ENCODE data around the gene ACSL1.
A peak's percentile ranks its signal among the peaks of the same experiment; 100 is the strongest.

ACSL1 gene

GRCh38 chr4:184815046-184815877, 10.5 kb downstream of the ACSL1 start:
- no peaks in the 10 kb centered on the region for H3K9me3 ChIP-seq (ENCODE audit: severe bottlenecking)
- H3K36me3 ChIP-seq: no peaks in the 10 kb centered on the region
- no peaks in the 10 kb centered on the region for H3K27me3 ChIP-seq (ENCODE audit: insufficient read depth, low read depth, severe bottlenecking)
- peak; percentile 84 for DNase-seq
- TF ChIP-seq, protein P1, sequence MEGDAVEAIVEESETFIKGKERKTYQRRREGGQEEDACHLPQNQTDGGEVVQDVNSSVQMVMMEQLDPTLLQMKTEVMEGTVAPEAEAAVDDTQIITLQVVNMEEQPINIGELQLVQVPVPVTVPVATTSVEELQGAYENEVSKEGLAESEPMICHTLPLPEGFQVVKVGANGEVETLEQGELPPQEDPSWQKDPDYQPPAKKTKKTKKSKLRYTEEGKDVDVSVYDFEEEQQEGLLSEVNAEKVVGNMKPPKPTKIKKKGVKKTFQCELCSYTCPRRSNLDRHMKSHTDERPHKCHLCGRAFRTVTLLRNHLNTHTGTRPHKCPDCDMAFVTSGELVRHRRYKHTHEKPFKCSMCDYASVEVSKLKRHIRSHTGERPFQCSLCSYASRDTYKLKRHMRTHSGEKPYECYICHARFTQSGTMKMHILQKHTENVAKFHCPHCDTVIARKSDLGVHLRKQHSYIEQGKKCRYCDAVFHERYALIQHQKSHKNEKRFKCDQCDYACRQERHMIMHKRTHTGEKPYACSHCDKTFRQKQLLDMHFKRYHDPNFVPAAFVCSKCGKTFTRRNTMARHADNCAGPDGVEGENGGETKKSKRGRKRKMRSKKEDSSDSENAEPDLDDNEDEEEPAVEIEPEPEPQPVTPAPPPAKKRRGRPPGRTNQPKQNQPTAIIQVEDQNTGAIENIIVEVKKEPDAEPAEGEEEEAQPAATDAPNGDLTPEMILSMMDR (IDR thresholded peaks at IDR 0.05; ENCODE audit: low read depth, low read length): no peak
- no peak overlapping the region for H3K4me3 ChIP-seq (ENCODE audit: low read depth, low read length)
- H3K27ac ChIP-seq: peak overlapping the region; percentile 43

DNA sequence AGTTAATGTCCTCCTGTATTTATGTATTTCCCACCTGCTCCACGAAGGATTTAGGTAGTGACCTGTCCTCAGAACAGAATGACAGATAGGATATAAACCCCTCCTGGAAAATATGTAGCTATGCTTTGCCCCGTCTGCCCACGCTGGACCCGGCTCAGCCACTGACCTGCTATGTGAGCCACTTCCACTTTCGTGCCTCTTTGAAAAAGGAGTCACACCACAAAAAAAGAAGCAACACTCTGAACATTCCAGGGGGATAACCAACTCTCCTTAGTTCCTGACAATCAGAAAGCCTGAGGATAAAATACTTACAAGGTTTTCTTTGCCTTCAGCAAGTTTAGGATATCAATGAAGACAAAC, 11.1 kb downstream of the ACSL1 start:
- Histone ChIP-seq H3K27ac (no peak overlapping the region), H3K4me3 (ENCODE audit: low read depth, low read length) (no peak overlapping the region), H3K27me3 (ENCODE audit: insufficient read depth, low read depth, severe bottlenecking) (no peaks in the 10 kb centered on the region), H3K9me3 (ENCODE audit: severe bottlenecking) (no peaks in the 10 kb centered on the region), H3K36me3 (no peaks in the 10 kb centered on the region)
- no peak for DNase-seq
- TF ChIP-seq, protein P1 (IDR thresholded peaks at IDR 0.05; ENCODE audit: low read depth, low read length): no peak

DNA sequence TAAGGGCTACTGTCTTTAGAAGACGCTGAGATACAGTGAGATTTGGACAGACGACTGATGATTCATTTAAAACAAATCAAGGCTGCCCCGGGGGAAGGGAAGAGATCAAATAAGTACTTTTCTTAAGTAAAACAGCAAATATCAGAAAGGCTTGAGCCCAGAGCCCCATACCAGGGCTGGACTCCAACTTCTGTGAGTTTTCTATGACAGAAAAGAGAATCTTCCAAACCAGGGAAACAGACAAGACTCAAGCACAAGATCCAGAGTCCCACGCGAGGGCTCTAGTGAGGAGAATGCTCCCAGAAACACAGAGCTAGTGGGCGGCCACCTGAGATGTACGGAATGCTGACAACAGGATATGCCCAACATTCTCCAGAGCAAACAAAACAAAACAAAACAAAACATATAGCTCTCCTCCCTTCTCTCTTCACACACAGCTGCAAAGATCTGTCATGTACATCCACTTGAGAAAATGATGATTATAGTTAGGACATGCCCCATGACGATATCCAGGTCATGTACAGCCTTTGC, 13.1 kb downstream of the ACSL1 start:
- DNase-seq: no peak
- Histone ChIP-seq H3K9me3 (ENCODE audit: severe bottlenecking) (no peaks in the 10 kb centered on the region), H3K27me3 (ENCODE audit: insufficient read depth, low read depth, severe bottlenecking) (no peaks in the 10 kb centered on the region), H3K27ac (no peak overlapping the region), H3K4me3 (ENCODE audit: low read depth, low read length) (no peak overlapping the region), H3K36me3 (no peaks in the 10 kb centered on the region)
- TF ChIP-seq, protein P1 (IDR thresholded peaks at IDR 0.05; ENCODE audit: low read depth, low read length): no peak

- no peak for DNase-seq
- no peak overlapping the region for H3K27ac ChIP-seq
Observed at GRCh38 chr4:184812199-184812542, 13.6 kb downstream of the ACSL1 start.

DNA sequence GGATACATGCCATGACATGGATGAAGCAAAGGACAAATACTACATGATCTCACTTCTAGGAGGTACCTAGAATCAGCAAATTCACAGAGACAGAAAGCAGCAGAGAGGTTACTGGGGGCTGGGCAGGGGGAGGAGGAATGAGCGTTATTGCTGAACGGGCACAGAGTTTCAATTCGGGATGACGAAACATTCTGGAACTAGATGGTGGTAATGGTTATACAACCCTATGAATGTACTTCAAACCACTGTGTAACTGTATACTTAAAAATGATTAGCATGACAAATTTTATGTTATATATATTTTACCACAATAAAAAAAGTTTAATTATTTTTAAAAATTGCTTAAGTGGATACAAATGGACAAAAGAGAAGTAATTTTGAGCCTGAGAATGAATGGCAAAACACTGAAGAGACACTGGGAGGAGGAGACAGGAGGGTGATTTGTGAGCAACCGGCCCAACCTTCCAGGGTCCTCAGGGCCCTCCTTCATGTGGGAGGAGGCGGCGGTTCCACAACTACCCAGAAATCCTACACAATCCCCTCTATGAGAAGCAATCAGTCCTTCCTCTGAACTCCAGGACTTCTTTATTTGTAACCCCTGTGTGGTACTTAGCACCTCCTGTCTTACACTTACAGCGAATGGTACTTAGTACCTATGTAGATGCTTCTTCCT, 14.1 kb downstream of the ACSL1 start:
- H3K36me3 ChIP-seq: no peaks in the 10 kb centered on the region
- DNase-seq: no peak
- H3K9me3 ChIP-seq (ENCODE audit: severe bottlenecking): no peaks in the 10 kb centered on the region
- H3K27me3 ChIP-seq (ENCODE audit: insufficient read depth, low read depth, severe bottlenecking): no peaks in the 10 kb centered on the region
- H3K27ac ChIP-seq: no peak overlapping the region
- no peak overlapping the region for H3K4me3 ChIP-seq (ENCODE audit: low read depth, low read length)
- TF ChIP-seq, protein P1 (IDR thresholded peaks at IDR 0.05; ENCODE audit: low read depth, low read length): no peak

More at GRCh38 chr4:184812199-184812542, 13.6 kb downstream of the ACSL1 start:
- H3K27me3 ChIP-seq (ENCODE audit: insufficient read depth, low read depth, severe bottlenecking): no peaks in the 10 kb centered on the region
- no peak overlapping the region for H3K4me3 ChIP-seq (ENCODE audit: low read depth, low read length)
- no peaks in the 10 kb centered on the region for H3K36me3 ChIP-seq
- TF ChIP-seq, protein P1 (IDR thresholded peaks at IDR 0.05; ENCODE audit: low read depth, low read length): no peak
- no peaks in the 10 kb centered on the region for H3K9me3 ChIP-seq (ENCODE audit: severe bottlenecking)
